GM18520 (cell line): ENCODE data around the gene DLG2.

Experiments
- ATAC-seq: cut with Tn5 transposase; IDR thresholded peaks from one replicate; pipeline ENCODE4 v1.9.1; 2021; ENCODE audit not compliant: unreplicated experiment

The DLG2 gene

GRCh38 chr11:84524422-84525051 lies 1102.6 kb downstream of the DLG2 start:
- no peak for ATAC-seq

- no peak for ATAC-seq
Observed at GRCh38 chr11:84522331-84522730, 1104.8 kb downstream of the DLG2 start.

GRCh38 chr11:84518631-84519183 lies 1108.4 kb downstream of the DLG2 start:
- no peak for ATAC-seq

- ATAC-seq, result no peak
Observed at GRCh38 chr11:84514436-84514835, 1112.7 kb downstream of the DLG2 start.

- ATAC-seq, result no peak
Observed at GRCh38 chr11:84503503-84503902, 1123.6 kb downstream of the DLG2 start.

- ATAC-seq, result no peak
Observed at GRCh38 chr11:84501750-84502149, 1125.4 kb downstream of the DLG2 start.

- ATAC-seq, result no peak
Observed at GRCh38 chr11:84497981-84498411, 1129.1 kb downstream of the DLG2 start.

GRCh38 chr11:84497181-84497580 lies 1130.0 kb downstream of the DLG2 start:
- no peak for ATAC-seq

- ATAC-seq, result no peak
Observed at GRCh38 chr11:84496122-84496521, 1131.0 kb downstream of the DLG2 start.

GRCh38 chr11:84480131-84480530 lies 1147.0 kb downstream of the DLG2 start:
- no peak for ATAC-seq

- ATAC-seq, result no peak
Observed at GRCh38 chr11:84476581-84476980, 1150.6 kb downstream of the DLG2 start.

- ATAC-seq, result no peak
Observed at GRCh38 chr11:84471501-84471900, 1155.6 kb downstream of the DLG2 start.

GRCh38 chr11:84468235-84468634 lies 1158.9 kb downstream of the DLG2 start:
- no peak for ATAC-seq

GRCh38 chr11:84465040-84465439 lies 1162.1 kb downstream of the DLG2 start:
- no peak for ATAC-seq

- ATAC-seq, result no peak
Observed at GRCh38 chr11:84455691-84456090, 1171.5 kb downstream of the DLG2 start.

- ATAC-seq, result no peak
Observed at GRCh38 chr11:84452211-84452610, 1174.9 kb downstream of the DLG2 start.

- ATAC-seq, result no peak
Observed at GRCh38 chr11:84438565-84438964, 1188.6 kb downstream of the DLG2 start.

GRCh38 chr11:84437071-84437980 lies 1189.8 kb downstream of the DLG2 start:
- peak; percentile 47 for ATAC-seq

- ATAC-seq, result no peak
Observed at GRCh38 chr11:84430661-84431060, 1196.5 kb downstream of the DLG2 start.

GRCh38 chr11:84425673-84426072 lies 1201.5 kb downstream of the DLG2 start:
- no peak for ATAC-seq

- no peak for ATAC-seq
Observed at GRCh38 chr11:84420271-84420670, 1206.9 kb downstream of the DLG2 start.

- no peak for ATAC-seq
Observed at GRCh38 chr11:84419616-84420015, 1207.5 kb downstream of the DLG2 start.
